Thyroid gland (tissue), 4 donors: ENCODE measurements around the gene RXFP4. TPM values are rescaled to one million over a fixed set of nuclear protein-coding genes. Genes with fewer than 3 reads are reported as not detected.

ENCODE experiments used
- DNase-seq, 2 donors: peaks; one replicate each; pipeline ENCODE4 v3.0.0-alpha.2; 2019
- H3K27ac ChIP-seq, 3 donors: fragments of 200-600 bp; sonication (generic); 1 replicate in 2 of 3; 2 replicates in 1 of 3; pipeline ENCODE4 v1.5.1; 2016 to 2019; ENCODE audit warnings: mild to moderate bottlenecking in 1 of 3, moderate library complexity in 1 of 3
- H3K27me3 ChIP-seq: fragments of 200-600 bp; sonication (generic); one replicate; pipeline ENCODE4 v1.5.1; 2019
- H3K36me3 ChIP-seq, 2 donors: fragments of 200-600 bp; sonication (generic); one replicate each; pipeline ENCODE4 v1.5.1; 2016 to 2019
- H3K4me1 ChIP-seq, 2 donors: fragments of 200-600 bp; sonication (generic); one replicate each; pipeline ENCODE4 v1.5.1; 2017 to 2019
- H3K4me3 ChIP-seq, 3 donors: fragments of 200-600 bp; sonication (generic); replicated peaks in 1 of 3; 1 replicate in 2 of 3; 2 replicates in 1 of 3; pipeline ENCODE4 v1.5.1; 2016; ENCODE audit warnings: mild to moderate bottlenecking in 1 of 3
- H3K9me3 ChIP-seq: fragments of 200-600 bp; sonication (generic); one replicate; pipeline ENCODE4 v1.5.1; 2017
- POLR2A ChIP-seq, 2 donors: fragments of 450-650 bp; IDR thresholded peaks; one replicate each; pipeline ENCODE4 v1.6.1; 2017; ENCODE audit warnings: antibody characterized with exemption in 2 of 2, mild to moderate bottlenecking in 2 of 2, moderate library complexity in 1 of 2
- WGBS, 2 donors: methylation state at CpG; one replicate each; pipeline ENCODE4 v1.1.5; 2017; 5-methylcytosine and 5-hydroxymethylcytosine counted together
- intact Hi-C: fragments of 100-400 bp; cut with DNase I; formaldehyde crosslinking; loops from one replicate; pipeline ENCODE4 v1.15.1; 2023
- total RNA-seq, 4 donors: library from RNA; depleted of rRNA; stranded (reverse); fragments of >200 nt; gene quantifications; one replicate each; pipeline ENCODE4 v1.2.3, GENCODE V29; 2016
- TF ChIP-seq, protein P1 (sequence below), 6 experiments: fragments of 200-600 bp in 3 of 6; fragments of 450-650 bp in 3 of 6; sonication (generic) in 3 of 6; IDR thresholded peaks; one replicate each; pipeline ENCODE4 v1.5.1; 2016 to 2019; ENCODE audit warnings: antibody characterized with exemption in 6 of 6, mild to moderate bottlenecking in 2 of 6, inconsistent platforms in 1 of 6, moderate library complexity in 1 of 6

Gene RXFP4
- total RNA-seq, 4 donors from 2014 or later = not detected

DNA sequence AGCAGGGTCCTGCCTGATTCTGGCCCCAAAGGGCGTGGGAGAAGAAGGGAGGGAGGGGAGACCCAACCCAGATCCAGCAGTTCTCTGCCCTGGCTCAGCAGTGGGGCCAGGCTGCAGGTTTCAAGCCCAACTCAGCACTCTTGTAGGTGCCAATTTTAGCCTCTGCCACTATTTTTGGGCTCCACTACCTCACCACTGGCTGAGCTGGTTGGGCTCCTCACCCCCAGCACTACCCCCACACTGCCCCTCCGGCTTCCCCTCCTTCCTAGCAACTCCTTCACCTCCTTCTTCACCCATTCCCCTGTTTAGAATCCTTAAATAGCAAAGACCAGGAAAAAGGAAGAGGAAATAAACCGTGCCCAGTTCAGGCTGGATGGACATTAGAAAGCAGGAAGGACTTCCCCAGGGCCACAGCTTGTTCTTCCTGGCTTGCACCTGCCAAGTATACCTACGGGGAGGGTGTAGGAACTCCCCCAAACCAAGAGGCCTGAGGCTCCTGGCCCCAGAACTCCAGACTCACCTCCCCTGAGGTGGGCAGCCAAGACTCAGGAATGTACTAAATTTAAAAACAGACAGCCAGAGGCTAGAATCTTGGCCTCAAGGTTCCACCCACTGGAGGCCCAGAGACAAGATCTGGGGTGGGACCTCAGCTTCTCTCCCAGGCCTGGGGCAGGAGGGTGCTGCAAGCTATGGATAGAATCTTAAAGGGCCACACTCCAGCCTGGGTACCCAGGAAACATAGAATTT is 38.3 kb downstream of the RXFP4 start:
- peak overlapping the region in 1 of 3 donors; percentile 90 for H3K4me3 ChIP-seq
- WGBS, 2 donors = 21 to 46% methylated on average over 4 of the region's 4 CpGs
- peak; percentile 37 to 51 for DNase-seq
- H3K9me3 ChIP-seq = no peaks in the 10 kb centered on the region
- H3K36me3 ChIP-seq = no peaks in the 10 kb centered on the region
- TF ChIP-seq POLR2A (IDR thresholded peaks at IDR 0.05) = no peak
- TF ChIP-seq, protein P1, sequence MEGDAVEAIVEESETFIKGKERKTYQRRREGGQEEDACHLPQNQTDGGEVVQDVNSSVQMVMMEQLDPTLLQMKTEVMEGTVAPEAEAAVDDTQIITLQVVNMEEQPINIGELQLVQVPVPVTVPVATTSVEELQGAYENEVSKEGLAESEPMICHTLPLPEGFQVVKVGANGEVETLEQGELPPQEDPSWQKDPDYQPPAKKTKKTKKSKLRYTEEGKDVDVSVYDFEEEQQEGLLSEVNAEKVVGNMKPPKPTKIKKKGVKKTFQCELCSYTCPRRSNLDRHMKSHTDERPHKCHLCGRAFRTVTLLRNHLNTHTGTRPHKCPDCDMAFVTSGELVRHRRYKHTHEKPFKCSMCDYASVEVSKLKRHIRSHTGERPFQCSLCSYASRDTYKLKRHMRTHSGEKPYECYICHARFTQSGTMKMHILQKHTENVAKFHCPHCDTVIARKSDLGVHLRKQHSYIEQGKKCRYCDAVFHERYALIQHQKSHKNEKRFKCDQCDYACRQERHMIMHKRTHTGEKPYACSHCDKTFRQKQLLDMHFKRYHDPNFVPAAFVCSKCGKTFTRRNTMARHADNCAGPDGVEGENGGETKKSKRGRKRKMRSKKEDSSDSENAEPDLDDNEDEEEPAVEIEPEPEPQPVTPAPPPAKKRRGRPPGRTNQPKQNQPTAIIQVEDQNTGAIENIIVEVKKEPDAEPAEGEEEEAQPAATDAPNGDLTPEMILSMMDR (IDR thresholded peaks at IDR 0.05) = no peak
- intact Hi-C loops = loop anchor here (5.0 kb wide), 1 partner anchor 37 kb away; the partner anchor contains the start of gene RXFP4
- peak overlapping the region; percentile 94 to 96 (median 96) for H3K27ac ChIP-seq
- H3K4me1 ChIP-seq = peaks cover 61 to 74% of the 10 kb centered on the region in 2 donors
- no peaks in the 10 kb centered on the region for H3K27me3 ChIP-seq

DNA sequence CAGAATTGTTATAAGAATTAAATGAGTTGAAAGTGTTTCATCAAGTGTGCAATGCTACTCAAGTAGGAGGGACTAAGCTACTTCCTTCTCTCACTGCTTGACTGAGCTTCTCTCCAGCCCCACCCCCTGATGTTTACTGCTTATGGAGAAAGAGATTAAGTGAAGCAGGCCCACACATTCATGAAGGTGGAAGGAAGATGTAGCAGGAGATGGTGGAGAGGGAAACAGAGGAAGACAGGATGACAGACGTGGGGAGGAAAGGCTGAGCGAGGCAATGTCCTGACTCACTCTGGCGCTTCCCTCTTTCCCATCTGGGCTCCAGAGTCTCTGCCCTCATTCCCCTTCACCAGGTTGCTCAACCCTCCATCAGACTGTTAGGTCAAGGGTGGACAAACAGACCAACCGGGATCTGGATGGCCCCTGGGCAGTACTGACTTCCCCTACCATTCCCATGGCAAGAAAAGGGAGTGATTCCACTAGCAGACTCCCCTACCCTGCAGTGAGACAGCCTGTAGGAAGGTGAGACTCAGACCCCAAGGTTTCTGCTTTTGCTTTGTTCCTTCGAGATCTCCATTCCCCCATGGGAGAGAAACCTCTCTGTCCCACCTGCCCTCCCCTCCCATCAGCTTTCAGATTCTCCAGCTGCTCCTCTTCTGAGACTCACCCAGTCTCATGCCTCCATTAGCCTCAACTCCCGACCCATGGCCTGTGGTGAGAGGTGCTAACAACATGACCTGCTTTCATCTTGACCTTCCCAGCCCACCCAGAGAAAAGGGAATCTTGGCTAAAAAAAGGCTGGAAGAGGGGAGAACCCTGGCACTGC is 40.0 kb downstream of the RXFP4 start:
- no peaks in the 10 kb centered on the region for H3K27me3 ChIP-seq
- no peaks in the 10 kb centered on the region for H3K9me3 ChIP-seq
- no peaks in the 10 kb centered on the region for H3K36me3 ChIP-seq
- 57 to 67% methylated on average over 6 of the region's 6 CpGs for WGBS, 2 donors
- no peak for TF ChIP-seq POLR2A (IDR thresholded peaks at IDR 0.05)
- TF ChIP-seq, protein P1 (IDR thresholded peaks at IDR 0.05) = no peak
- no peak overlapping the region for H3K4me3 ChIP-seq
- DNase-seq = peak; percentile 49 to 54
- peaks cover 45 to 58% of the 10 kb centered on the region in 2 donors for H3K4me1 ChIP-seq
- peak overlapping the region; percentile 94 to 96 (median 96) for H3K27ac ChIP-seq
- intact Hi-C loops = no loop called here

DNA sequence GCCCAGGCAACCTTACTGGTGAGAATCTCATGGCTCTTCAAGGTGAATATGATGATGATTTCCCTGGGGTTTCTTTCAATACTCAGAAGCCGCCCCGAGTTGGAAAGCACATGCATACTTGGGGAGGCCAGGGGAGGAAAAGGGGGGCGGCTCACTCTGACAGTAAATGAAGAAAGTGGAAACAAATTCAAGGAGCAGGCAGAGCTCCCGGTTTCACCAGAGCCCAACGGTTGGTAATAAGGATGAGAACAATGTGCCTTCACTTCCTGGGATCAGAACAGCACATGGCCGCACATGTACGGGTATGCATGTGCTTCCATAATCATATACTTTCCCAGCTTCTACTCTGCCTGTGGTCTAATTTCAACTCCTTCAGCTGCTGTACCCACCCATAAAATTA is 40.7 kb downstream of the RXFP4 start:
- TF ChIP-seq POLR2A (IDR thresholded peaks at IDR 0.05) = no peak
- TF ChIP-seq, protein P1 (IDR thresholded peaks at IDR 0.05) = no peak
- Histone ChIP-seq H3K27me3 (no peaks in the 10 kb centered on the region), H3K36me3 (no peaks in the 10 kb centered on the region), H3K27ac (peak overlapping the region in 2 of 3 donors; percentile 94 to 96), H3K4me1 (peaks cover 39 to 54% of the 10 kb centered on the region in 2 donors), H3K4me3 (no peak overlapping the region), H3K9me3 (no peaks in the 10 kb centered on the region)
- intact Hi-C loops = no loop called here
- WGBS, 2 donors = 74 to 79% methylated on average over 7 of the region's 7 CpGs
- DNase-seq = no peak

DNA sequence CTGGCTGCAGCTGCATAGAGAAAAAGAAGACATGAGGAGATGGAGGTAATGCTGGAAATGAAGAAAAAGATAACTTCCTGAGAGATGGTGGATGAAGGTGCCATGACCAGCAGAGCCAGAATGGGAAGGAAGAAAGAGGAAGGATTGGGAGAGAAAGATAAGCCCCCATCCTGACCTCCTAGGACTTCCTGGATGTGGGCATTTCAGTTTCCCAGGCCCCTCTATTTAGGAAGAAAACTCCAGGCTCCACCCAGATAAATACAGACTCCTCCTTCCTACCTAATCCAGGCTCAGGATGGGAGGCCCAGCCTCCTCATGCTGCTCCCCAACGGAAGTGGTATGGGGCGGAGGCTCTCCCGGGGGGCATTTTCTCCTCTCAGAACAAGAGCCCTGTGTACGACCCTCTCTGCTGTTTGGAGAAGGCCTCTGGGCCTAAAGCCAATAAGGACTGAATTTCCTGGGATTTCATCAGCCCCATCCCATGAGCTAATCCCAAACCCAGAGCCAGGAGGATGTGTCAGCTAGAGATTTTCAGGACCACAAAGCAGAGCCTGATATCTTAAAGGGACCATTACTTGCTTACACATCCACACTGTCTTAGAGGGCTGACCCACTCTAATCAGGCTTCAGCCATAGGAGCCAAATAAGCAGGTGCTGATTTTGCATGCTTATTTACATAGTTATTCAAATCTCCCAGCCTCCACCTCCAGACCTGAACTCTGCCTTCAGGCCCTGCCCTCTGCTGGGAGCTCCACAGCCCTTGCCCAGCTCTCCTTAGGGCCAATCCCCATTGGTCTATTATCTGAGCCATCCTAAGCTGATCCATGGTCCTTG is 42.0 kb downstream of the RXFP4 start:
- WGBS, 2 donors = 46 to 75% methylated on average over 3 to 4 of the region's 4 CpGs
- H3K27me3 ChIP-seq = no peaks in the 10 kb centered on the region
- no peak for TF ChIP-seq POLR2A (IDR thresholded peaks at IDR 0.05)
- TF ChIP-seq, protein P1 (IDR thresholded peaks at IDR 0.05) = no peak
- intact Hi-C loops = no loop called here
- no peaks in the 10 kb centered on the region for H3K36me3 ChIP-seq
- no peaks in the 10 kb centered on the region for H3K9me3 ChIP-seq
- H3K4me3 ChIP-seq = no peak overlapping the region
- DNase-seq = no peak
- H3K4me1 ChIP-seq = peaks cover 33 to 53% of the 10 kb centered on the region in 2 donors
- peak overlapping the region in 2 of 3 donors; percentile 58 to 94 for H3K27ac ChIP-seq
